Activated CD8-positive, alpha-beta T cell treated with anti-CD3 and anti-CD28 coated beads, Interleukin-2, amount 10 ng/mL, durations not matched to agents 7 days and 5 days (primary cell): ENCODE data around the gene METRN. TPM values are rescaled to one million over a fixed set of nuclear protein-coding genes. Genes with fewer than 3 reads are reported as not detected.

Source experiments
- ATAC-seq: fragments of 150-1000 bp; cut with Tn5 transposase; one replicate; pipeline ENCODE4 v1.10.0; 2021; ENCODE audit warnings: moderate library complexity
- CTCF ChIA-PET: fragments of 350-600 bp; sonication (Branson Sonifier 250); formaldehyde crosslinking; loops from one replicate; lab custom pipeline; 2021; ENCODE audit warnings: antibody characterized with exemption; lab: Charles Lee
- POLR2A ChIA-PET: fragments of 350-600 bp; sonication (Branson Sonifier 250); formaldehyde crosslinking; loops from one replicate; lab custom pipeline; 2021; ENCODE audit warnings: antibody characterized with exemption; lab: Charles Lee
- DNase-seq: peaks from one replicate; pipeline ENCODE4 v3.0.0-alpha.2; 2020
- H3K27ac Mint-ChIP-seq: one replicate; pipeline ENCODE4 v1.8.0; 2021; ENCODE audit warnings: mild to moderate bottlenecking, mixed read lengths
- H3K27me3 Mint-ChIP-seq: one replicate; pipeline ENCODE4 v1.8.0; 2021; ENCODE audit warnings: low read depth, mixed read lengths
- H3K36me3 Mint-ChIP-seq: one replicate; pipeline ENCODE4 v1.8.0; 2021; ENCODE audit warnings: low read depth, mixed read lengths
- H3K4me1 Mint-ChIP-seq: one replicate; pipeline ENCODE4 v1.8.0; 2021; ENCODE audit warnings: low read depth, mixed read lengths
- H3K4me3 Mint-ChIP-seq: one replicate; pipeline ENCODE4 v1.8.0; 2021; ENCODE audit warnings: mild to moderate bottlenecking, mixed read lengths
- H3K9me3 Mint-ChIP-seq: one replicate; pipeline ENCODE4 v1.8.0; 2022; ENCODE audit warnings: mixed read lengths; ENCODE audit not compliant: insufficient read depth
- total RNA-seq, 2 experiments: library from RNA; stranded (reverse); gene quantifications; one replicate each; pipeline ENCODE4 v1.2.3, GENCODE V29; 2021

Gene METRN
- total RNA-seq, 2 experiments from 2014 or later: 8.1 to 10.6 TPM

GRCh38 chr16:721765-722540 is 7.0 kb downstream of the METRN start:
- DNase-seq: no peak
- Mint-ChIP-seq H3K4me1 (peaks cover 20% of the 10 kb centered on the region), H3K4me3 (no peak overlapping the region), H3K36me3 (no peaks in the 10 kb centered on the region), H3K9me3 (no peaks in the 10 kb centered on the region), H3K27me3 (no peaks in the 10 kb centered on the region), H3K27ac (no peak overlapping the region)
- ChIA-PET POLR2A (interaction anchor here (0.6 to 1.7 kb wide), 6 partner anchors 14 to 277 kb away, joined by 3 to 6 read pairs (median 4); partner anchors contain the start of genes METTL26 and WDR24), CTCF (interaction anchor here (0.9 to 2.5 kb wide), 5 partner anchors 10 to 63 kb away, joined by 3 to 19 read pairs (median 4); partner anchors contain the start of gene CIAO3)
- no peak for ATAC-seq

GRCh38 chr16:722835-723633 is 8.1 kb downstream of the METRN start:
- Mint-ChIP-seq H3K4me3 (no peak overlapping the region), H3K9me3 (no peaks in the 10 kb centered on the region), H3K4me1 (peaks cover 20% of the 10 kb centered on the region), H3K27me3 (no peaks in the 10 kb centered on the region), H3K27ac (no peak overlapping the region), H3K36me3 (no peaks in the 10 kb centered on the region)
- POLR2A ChIA-PET: interaction anchor here (0.5 to 0.6 kb wide), 2 partner anchors 86 to 1500 kb away, joined by 4 read pairs; partner anchors contain the start of gene E4F1
- no peak for ATAC-seq
- CTCF ChIA-PET: interaction anchor here (1.3 to 1.9 kb wide), 2 partner anchors 10 to 18 kb away, joined by 4 to 8 read pairs; partner anchors contain the start of gene CIAO3
- no peak for DNase-seq

- no peaks in the 10 kb centered on the region for H3K9me3 Mint-ChIP-seq
- ATAC-seq (no peak), DNase-seq (no peak)
- H3K27me3 Mint-ChIP-seq: no peaks in the 10 kb centered on the region
- H3K4me1 Mint-ChIP-seq: peaks cover 19% of the 10 kb centered on the region
- CTCF ChIA-PET: interaction anchor here (1.9 kb wide), 1 partner anchor 11 kb away, joined by 8 read pairs; no protein-coding TSS in a partner anchor
- POLR2A ChIA-PET: interaction anchor here (0.5 to 0.9 kb wide), 3 partner anchors 34 to 1499 kb away, joined by 3 to 4 read pairs (median 4); partner anchors contain the start of genes E4F1 and WDR24
- no peaks in the 10 kb centered on the region for H3K36me3 Mint-ChIP-seq
- no peak overlapping the region for H3K27ac Mint-ChIP-seq
- no peak overlapping the region for H3K4me3 Mint-ChIP-seq
These were observed 8.8 kb downstream of the METRN start for GRCh38 chr16:723695-724094.

- CTCF ChIA-PET: interaction anchor here (0.6 to 1.9 kb wide), 3 partner anchors 12 to 20 kb away, joined by 3 to 8 read pairs (median 3); no protein-coding TSS in a partner anchor
- H3K9me3 Mint-ChIP-seq: no peaks in the 10 kb centered on the region
- peaks cover 12% of the 10 kb centered on the region for H3K4me1 Mint-ChIP-seq
- ATAC-seq (no peak), DNase-seq (no peak)
- no peak overlapping the region for H3K4me3 Mint-ChIP-seq
- no peak overlapping the region for H3K27ac Mint-ChIP-seq
- H3K36me3 Mint-ChIP-seq: no peaks in the 10 kb centered on the region
- POLR2A ChIA-PET: interaction anchor here (0.8 to 0.9 kb wide), 2 partner anchors 35 to 60 kb away, joined by 3 to 4 read pairs; partner anchors contain the start of gene WDR24
- no peaks in the 10 kb centered on the region for H3K27me3 Mint-ChIP-seq
These were observed 9.5 kb downstream of the METRN start for GRCh38 chr16:724188-725040.

GRCh38 chr16:725041-725376 is 10.1 kb downstream of the METRN start:
- Mint-ChIP-seq H3K9me3 (no peaks in the 10 kb centered on the region), H3K4me1 (peaks cover 7% of the 10 kb centered on the region), H3K4me3 (no peak overlapping the region), H3K27ac (no peak overlapping the region), H3K36me3 (no peaks in the 10 kb centered on the region), H3K27me3 (no peaks in the 10 kb centered on the region)
- DNase-seq: no peak
- ChIA-PET POLR2A (no interaction called here), CTCF (interaction anchor here (1.0 to 1.1 kb wide), 3 partner anchors 12 to 18 kb away, joined by 3 to 4 read pairs (median 4); no protein-coding TSS in a partner anchor)
- ATAC-seq: no peak

- Mint-ChIP-seq H3K4me3 (no peak overlapping the region), H3K27ac (no peak overlapping the region), H3K9me3 (no peaks in the 10 kb centered on the region), H3K27me3 (no peaks in the 10 kb centered on the region), H3K36me3 (no peaks in the 10 kb centered on the region), H3K4me1 (peaks cover under 1% of the 10 kb centered on the region)
- ChIA-PET POLR2A (no interaction called here), CTCF (interaction anchor here (0.9 to 1.1 kb wide), 4 partner anchors 10 to 18 kb away, joined by 3 to 4 read pairs (median 4); no protein-coding TSS in a partner anchor)
- ATAC-seq (no peak), DNase-seq (no peak)
These were observed 10.7 kb downstream of the METRN start for GRCh38 chr16:725463-726187.

GRCh38 chr16:726188-726437 is 11.2 kb downstream of the METRN start:
- Mint-ChIP-seq H3K36me3 (no peaks in the 10 kb centered on the region), H3K27ac (no peak overlapping the region), H3K9me3 (no peaks in the 10 kb centered on the region), H3K4me3 (no peak overlapping the region), H3K27me3 (no peaks in the 10 kb centered on the region), H3K4me1 (no peaks in the 10 kb centered on the region)
- DNase-seq (no peak), ATAC-seq (no peak)
- POLR2A ChIA-PET: no interaction called here
- CTCF ChIA-PET: interaction anchor here (0.9 to 1.1 kb wide), 3 partner anchors 10 to 13 kb away, joined by 3 to 4 read pairs (median 4); no protein-coding TSS in a partner anchor

GRCh38 chr16:726438-727290 is 11.7 kb downstream of the METRN start, which contains the start of the genes CCDC78 and HAGHL:
TSS of gene CCDC78 (minus strand) at chr16:726443. CDS start at chr16:726367, 76 bp downstream.
TSS of gene HAGHL (plus strand) at chr16:727106. CDS start at chr16:727510, 404 bp downstream.
- POLR2A ChIA-PET: no interaction called here
- Mint-ChIP-seq H3K27me3 (no peaks in the 10 kb centered on the region), H3K36me3 (no peaks in the 10 kb centered on the region), H3K4me3 (peak within 1 kb of the TSS; percentile 72), H3K27ac (no peak within 1 kb of the TSS), H3K4me1 (no peaks in the 10 kb centered on the region), H3K9me3 (no peaks in the 10 kb centered on the region)
- DNase-seq (peak; percentile 71), ATAC-seq (peak; percentile 47)
- CTCF ChIA-PET: interaction anchor here (0.7 to 1.1 kb wide), 2 partner anchors 11 kb away, joined by 3 to 4 read pairs; no protein-coding TSS in a partner anchor

GRCh38 chr16:727291-727977 is 12.5 kb downstream of the METRN start:
- DNase-seq (peak; percentile 50), ATAC-seq (peak; percentile 34)
- Mint-ChIP-seq H3K27ac (no peak overlapping the region), H3K9me3 (no peaks in the 10 kb centered on the region), H3K4me3 (peak overlapping the region; percentile 50), H3K36me3 (peaks cover 2% of the 10 kb centered on the region), H3K4me1 (no peaks in the 10 kb centered on the region), H3K27me3 (no peaks in the 10 kb centered on the region)
- POLR2A ChIA-PET: interaction anchor here (1.2 kb wide), 1 partner anchor 12 kb away, joined by 5 read pairs; no protein-coding TSS in a partner anchor
- CTCF ChIA-PET: interaction anchor here (0.7 to 1.7 kb wide), 4 partner anchors 8 to 61 kb away, joined by 3 to 6 read pairs (median 4); partner anchors contain the start of gene RPUSD1
